Astrocyte of the cerebellum (primary cell): ENCODE measurements around the gene MEGF10.

Source experiments
- DNase-seq: peaks from one replicate; pipeline ENCODE4 v3.0.0-alpha.2; 2011; ENCODE audit warnings: low read depth
- H3K4me3 ChIP-seq: 2 replicates; pipeline ENCODE4 v1.5.1; 2011; ENCODE audit warnings: mild to moderate bottlenecking, low read depth, low read length, moderate library complexity
- CTCF ChIP-seq: IDR thresholded peaks from 2 replicates; pipeline ENCODE4 v1.5.1; 2012; ENCODE audit warnings: low read length, low read depth, moderate library complexity, mild to moderate bottlenecking; ENCODE audit errors: missing control alignments
- in situ Hi-C: cut with HindIII; loops from 2 replicates; pipeline ENCODE4 v1.10.0; 2017; ENCODE audit warnings: low sequenced_read_pairs

MEGF10 gene

DNA sequence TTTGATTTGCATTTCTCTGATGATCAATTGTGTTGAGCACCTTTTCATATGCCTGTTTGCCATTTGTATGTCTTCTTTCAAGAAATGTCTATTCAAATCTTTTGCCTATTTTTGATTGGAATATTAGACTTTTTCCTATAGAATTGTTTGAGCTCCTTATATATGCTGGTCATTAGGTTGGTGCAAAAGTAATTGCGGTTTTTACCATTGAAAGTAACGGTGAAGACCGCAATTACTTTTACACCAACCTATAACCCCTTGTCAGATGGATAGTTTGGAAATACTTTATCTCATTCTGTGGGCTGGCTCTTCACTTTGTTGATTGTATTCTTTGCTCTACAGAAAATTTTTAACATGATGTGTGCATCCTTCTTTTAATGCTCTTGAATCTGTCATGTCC lies 113.6 kb downstream of the MEGF10 start:
- DNase-seq, result no peak
- no peak for TF ChIP-seq CTCF
- in situ Hi-C loops, result no loop called here

GRCh38 chr5:127406326-127407121 lies 115.9 kb downstream of the MEGF10 start:
- no peak for DNase-seq
- TF ChIP-seq CTCF, result no peak
- in situ Hi-C loops, result no loop called here
- no peak overlapping the region for H3K4me3 ChIP-seq

More for the DNA sequence above, 113.6 kb downstream of the MEGF10 start:
- no peak overlapping the region for H3K4me3 ChIP-seq

GRCh38 chr5:127409246-127409917 lies 118.8 kb downstream of the MEGF10 start:
- in situ Hi-C loops, result no loop called here
- H3K4me3 ChIP-seq, result no peak overlapping the region
- no peak for TF ChIP-seq CTCF
- DNase-seq, result no peak

DNA sequence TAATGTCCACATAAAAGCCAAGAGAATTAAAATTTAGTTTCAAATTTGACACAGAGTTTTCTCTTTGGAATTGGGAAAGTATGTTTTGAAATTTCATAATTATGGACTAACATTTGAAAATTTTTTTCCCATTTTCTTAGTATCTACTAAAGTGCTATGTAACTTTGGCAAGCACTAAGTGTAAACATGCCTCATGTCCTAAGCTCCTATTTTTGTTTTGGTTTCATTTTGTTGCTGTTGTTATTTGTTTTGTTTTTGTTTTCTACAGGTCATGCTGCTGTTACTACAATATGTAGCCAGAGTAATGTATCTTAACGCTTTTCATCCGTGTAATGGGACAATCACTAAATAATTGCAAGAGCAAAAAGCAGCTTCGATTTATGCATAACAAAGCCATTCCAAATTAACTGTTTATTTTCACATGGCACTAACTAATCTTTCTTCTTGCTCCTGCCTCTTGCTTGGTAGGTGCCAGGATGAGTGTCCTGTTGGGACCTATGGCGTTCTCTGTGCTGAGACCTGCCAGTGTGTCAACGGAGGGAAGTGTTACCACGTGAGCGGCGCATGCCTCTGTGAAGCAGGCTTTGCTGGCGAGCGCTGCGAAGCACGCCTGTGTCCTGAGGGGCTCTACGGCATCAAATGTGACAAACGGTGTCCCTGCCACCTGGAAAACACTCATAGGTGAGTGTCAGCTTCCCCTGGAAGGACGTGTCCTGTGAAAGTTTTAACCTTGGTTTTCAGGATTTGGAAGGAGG lies 119.5 kb downstream of the MEGF10 start:
- H3K4me3 ChIP-seq, result no peak overlapping the region
- DNase-seq, result no peak
- in situ Hi-C loops, result no loop called here
- TF ChIP-seq CTCF, result no peak

GRCh38 chr5:127410959-127411358 lies 120.4 kb downstream of the MEGF10 start:
- H3K4me3 ChIP-seq, result no peak overlapping the region

More at GRCh38 chr5:127410959-127411358, 120.4 kb downstream of the MEGF10 start:
- no peak for TF ChIP-seq CTCF
- in situ Hi-C loops, result no loop called here
- DNase-seq, result no peak
